M059J (cell line): ENCODE measurements around the gene MAMSTR. TPM values are rescaled to one million over a fixed set of nuclear protein-coding genes. Genes with fewer than 3 reads are reported as not detected.
"Not testable (repeated sequence)": the region's sequence is repeated elsewhere in the genome, so short reads cannot be mapped to it uniquely, and the experiment has no call there.

Source experiments
- DNase-seq: peaks from one replicate; pipeline ENCODE4 v3.0.0-alpha.2; 2012; ENCODE audit warnings: low read depth
- total RNA-seq: library from RNA; depleted of rRNA; stranded (reverse); fragments of >200 nt; shearing (Covaris generic); gene quantifications from 2 replicates; pipeline ENCODE4 v1.2.3, GENCODE V29; 2014

Gene MAMSTR
- total RNA-seq, 1 experiment from 2014 or later: 1.0 TPM

DNA sequence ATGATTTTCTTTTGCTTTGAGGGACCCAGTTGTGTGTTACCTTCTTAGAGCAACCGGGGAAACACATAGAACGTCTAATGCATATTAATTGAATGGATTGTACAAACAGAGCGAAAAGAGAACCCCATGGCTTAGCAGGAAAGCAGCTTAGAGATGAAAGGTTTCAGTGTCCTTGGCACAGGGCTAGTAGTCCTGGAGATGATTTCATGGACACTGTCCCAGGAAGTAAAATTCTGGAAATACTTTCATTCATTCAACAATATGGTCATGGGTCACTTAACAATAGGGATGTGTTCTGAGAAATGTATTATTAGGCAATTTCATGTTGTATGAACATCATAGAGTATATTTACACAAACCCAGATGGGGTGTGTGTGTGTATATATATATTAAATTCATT lies 33.4 kb downstream of the MAMSTR start:
- DNase-seq: no peak

DNA sequence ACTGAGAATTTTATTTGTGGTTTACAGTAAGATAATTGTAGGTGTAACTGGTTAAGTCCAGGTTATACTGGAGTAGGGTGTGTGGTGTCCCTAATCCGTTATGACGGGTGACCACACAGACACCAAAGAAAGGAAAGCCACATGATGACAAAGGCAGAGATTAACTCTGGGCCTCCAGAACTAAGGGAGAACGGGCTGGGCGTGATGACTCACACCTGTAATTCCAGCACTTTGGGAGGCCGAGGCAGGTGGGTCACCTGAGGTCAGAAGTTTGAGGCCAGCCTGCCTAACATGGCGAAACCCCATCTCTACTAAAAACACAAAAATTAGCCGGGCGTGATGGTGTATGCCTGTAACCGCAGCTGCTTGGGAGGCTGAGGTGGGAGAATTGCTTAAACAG lies 33.9 kb downstream of the MAMSTR start:
- peak; percentile 83 for DNase-seq

GRCh38 chr19:48683349-48683748 lies 36.2 kb downstream of the MAMSTR start:
- no peak for DNase-seq

DNA sequence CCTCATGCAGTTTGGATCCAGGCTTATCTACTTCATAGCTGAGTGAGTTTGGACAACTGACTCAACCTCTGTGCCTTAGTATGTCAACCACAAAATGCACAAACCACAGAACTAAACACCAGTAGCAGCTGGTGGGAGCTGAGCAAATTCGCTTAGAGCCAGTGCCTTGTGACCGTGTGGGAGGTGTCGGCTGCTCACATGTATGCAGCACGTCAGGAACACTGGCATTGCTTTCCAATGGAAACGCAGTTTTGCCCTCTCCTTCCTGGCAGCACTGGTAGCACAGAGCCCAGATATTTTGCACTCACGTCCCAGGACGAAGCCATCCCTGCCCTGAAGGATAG lies 38.4 kb downstream of the MAMSTR start:
- peak; percentile 93 for DNase-seq

GRCh38 chr19:48680436-48681126 lies 38.9 kb downstream of the MAMSTR start:
- DNase-seq: no peak

DNA sequence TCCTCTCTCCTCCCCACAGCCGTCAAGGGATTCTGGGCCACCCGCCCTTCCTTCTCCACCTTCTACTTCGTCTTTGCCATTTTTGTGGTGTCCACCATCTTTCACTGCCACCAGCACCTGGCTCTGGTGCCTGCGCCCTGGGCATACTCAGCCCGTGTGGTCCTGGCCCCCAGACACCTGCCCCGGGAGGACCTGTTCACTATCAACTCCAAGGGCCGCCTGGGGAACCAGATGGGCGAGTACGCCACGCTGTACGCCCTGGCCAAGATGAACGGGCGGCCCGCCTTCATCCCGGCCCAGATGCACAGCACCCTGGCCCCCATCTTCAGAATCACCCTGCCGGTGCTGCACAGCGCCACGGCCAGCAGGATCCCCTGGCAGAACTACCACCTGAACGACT lies 39.5 kb downstream of the MAMSTR start:
- not testable (repeated sequence) for DNase-seq

DNA sequence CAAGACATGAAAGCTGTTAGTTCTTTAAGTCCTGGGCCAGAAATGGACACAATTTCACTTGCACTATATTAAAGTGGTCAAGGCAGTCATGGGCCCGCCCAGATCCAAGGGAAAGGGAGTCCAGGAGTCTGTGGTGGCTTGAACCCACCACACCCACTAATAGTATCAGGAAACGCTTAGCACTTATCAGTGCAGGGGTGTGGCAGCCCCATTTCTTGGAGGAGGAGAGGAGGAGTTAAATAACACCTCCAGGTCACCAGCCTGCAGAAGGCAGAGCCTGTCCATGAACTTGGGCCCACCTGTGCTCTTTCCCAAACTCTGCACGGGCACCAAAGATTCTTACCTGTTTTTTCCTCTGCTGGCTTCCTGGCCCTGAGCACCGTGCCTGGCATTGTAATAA lies 41.3 kb downstream of the MAMSTR start:
- DNase-seq: no peak

DNA sequence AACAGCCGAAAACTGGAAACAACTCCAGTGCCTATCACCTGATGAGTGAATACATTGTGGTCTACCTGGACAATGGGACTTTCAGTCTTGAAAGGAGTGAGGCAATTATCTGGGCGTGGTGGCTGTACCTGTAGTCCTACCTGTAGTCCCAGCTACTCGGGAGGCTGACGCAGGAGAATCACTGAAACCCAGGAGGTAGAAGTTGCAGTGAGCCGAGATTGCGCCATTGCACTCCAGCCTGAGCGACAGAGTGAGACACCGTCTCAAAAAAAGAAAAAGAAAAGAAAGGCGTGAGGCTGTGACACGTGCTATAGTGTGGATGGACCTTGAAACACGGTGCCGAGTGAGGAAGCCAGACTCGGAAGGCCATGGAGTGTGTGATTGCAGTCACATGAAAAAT lies 42.6 kb downstream of the MAMSTR start:
- no peak for DNase-seq

DNA sequence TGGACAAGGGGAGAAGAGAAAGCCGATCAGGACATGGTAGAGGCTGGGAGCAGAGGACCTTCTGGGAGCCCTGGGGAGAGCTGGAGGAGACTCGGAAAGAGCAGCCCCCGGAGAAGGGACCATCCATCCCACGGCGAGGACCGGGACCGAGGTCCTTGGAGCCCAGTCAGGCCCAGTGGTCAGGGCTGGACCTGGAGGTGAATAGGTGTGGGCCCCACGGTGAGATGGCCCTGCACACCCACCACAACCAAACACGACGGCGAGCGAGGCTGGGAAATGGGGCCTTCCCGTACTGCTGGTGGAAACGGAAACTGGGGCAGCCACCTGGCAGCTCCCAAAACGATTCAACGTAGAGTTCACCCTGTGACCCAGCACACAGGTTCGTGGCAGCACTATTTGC lies 43.0 kb downstream of the MAMSTR start:
- no peak for DNase-seq

- DNase-seq: peak; percentile 79
Measured at GRCh38 chr19:48674921-48675824, 44.4 kb downstream of the MAMSTR start.

DNA sequence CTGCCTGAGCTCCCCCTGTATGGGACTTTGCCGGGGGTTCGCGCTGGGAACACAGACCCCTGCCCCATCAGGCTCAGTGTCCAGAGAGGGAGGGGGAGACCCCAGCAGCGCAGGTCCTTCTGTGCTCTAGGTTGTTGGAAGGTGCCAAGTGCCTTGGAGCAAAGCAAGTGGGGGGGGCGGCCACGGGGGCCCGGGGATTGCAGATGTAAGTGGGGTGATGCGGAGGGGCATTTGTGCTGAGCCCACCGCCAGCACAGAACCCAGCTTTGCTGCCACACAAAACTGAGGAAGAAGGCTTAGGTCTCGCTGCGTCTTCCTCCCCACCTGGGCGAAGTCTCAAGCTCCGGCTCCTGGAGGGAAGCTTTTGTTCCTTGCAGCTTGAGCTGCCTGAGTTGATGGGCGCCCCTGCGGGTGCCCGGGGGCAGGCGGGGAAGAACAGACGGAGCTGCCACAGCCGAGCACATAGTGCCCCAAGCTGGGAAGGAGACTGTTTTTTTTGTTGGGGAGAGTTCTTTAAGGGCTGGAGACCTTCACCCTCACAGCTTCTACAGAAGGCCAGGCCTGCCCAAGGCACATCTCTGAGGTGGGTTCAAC lies 45.2 kb downstream of the MAMSTR start:
- no peak for DNase-seq

DNA sequence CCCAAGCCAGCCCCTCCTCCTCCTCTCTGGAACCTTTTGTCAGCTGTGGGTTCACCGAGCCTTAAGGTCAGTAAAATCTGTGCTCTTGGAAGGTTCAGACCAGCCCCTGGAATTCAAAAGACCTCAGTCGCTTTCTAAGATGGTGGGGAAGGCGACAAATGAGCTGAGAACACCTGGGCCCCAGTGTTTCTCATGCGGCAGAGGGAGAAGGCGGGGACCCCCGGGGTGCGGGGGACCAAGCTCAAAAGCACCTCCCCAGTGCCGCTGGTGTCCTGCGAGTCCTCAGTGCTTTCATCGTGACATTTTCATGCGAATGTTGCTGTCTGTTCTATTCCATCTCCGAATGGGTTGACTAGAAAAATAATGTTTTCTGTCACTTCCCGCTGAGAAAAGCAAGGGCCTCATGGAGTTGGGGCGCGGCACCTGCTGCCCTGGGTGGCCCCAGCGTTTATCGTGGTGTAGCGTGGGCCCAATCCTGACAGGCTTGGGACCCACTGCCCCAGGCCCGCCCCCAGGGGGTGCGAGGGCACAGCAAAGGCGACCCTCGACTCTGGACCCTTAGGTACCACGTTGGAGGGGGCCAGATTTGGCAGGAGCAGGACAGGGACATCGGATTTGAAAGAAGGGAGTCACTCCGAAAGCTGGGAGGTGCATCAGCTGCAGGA lies 46.0 kb downstream of the MAMSTR start:
- no peak for DNase-seq

- no peak for DNase-seq
Measured at GRCh38 chr19:48672994-48673393, 46.5 kb downstream of the MAMSTR start, which contains the start of gene NTN5. TSS of gene NTN5 (minus strand) at chr19:48673017. CDS start at chr19:48670986, 2,031 bp downstream.

GRCh38 chr19:48671446-48671995 lies 48.0 kb downstream of the MAMSTR start:
- DNase-seq: no peak

- DNase-seq: no peak
Measured at GRCh38 chr19:48670699-48671445, 48.7 kb downstream of the MAMSTR start.

- DNase-seq: no peak
Measured at GRCh38 chr19:48669903-48670668, 49.4 kb downstream of the MAMSTR start.

DNA sequence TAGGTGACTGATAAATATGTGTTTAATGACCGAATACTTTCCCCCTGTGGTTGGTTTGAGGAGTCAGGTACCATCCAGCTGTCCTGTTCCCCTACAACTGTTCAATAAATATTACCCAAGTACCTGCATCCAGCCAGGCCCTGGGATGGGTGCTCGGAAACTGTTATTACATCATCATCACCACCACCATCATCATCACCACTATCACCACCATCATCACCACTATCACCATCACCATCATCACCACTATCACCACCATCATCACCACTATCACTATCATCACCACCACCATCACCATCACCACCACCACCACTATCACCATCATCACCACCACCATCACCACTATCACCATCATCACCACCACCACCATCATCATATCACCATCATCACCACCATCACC lies 50.8 kb downstream of the MAMSTR start:
- no peak for DNase-seq

- DNase-seq: no peak
Measured at GRCh38 chr19:48668332-48668731, 51.2 kb downstream of the MAMSTR start.

DNA sequence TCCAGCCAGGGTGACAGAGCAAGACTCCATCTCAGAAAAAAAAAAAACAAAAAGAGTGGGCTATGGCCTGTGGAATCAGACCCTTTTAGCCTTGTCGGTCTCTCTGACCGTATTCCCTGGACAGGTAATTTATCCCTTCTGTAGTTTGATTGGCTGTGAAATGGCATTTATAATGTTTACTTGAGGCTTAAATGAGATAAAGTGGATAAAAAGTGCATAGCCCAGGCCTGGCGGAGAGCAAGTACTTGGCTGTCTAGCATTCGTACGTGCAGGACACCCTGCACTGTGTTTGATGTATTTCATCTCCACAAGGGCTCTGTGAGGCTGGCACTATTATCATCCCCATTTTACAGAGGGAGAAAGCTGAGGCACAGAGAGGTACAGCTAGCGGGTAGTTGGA lies 53.7 kb downstream of the MAMSTR start:
- DNase-seq: no peak

- DNase-seq: no peak
Measured at GRCh38 chr19:48664476-48664875, 55.0 kb downstream of the MAMSTR start.
